ENCODE measurements around the gene IQCH.

The IQCH gene

GRCh38 chr15:67462875-67463274, 208.3 kb downstream of the IQCH start:
- Histone ChIP-seq H3K36me3 (ENCODE audit: insufficient read depth, low read depth, low read length) (no peaks in the 10 kb centered on the region), H3K27me3 (ENCODE audit: insufficient read depth, low read length) (no peaks in the 10 kb centered on the region), H3K27ac (ENCODE audit: low read length) (no peak overlapping the region), H3K9me3 (ENCODE audit: insufficient read depth, low read depth, low read length) (no peaks in the 10 kb centered on the region), H3K9ac (ENCODE audit: low read depth, low read length) (no peak overlapping the region), H3K4me3 (ENCODE audit: low read length) (no peak overlapping the region), H3K4me1 (ENCODE audit: insufficient read depth, low read length) (no peaks in the 10 kb centered on the region)

DNA sequence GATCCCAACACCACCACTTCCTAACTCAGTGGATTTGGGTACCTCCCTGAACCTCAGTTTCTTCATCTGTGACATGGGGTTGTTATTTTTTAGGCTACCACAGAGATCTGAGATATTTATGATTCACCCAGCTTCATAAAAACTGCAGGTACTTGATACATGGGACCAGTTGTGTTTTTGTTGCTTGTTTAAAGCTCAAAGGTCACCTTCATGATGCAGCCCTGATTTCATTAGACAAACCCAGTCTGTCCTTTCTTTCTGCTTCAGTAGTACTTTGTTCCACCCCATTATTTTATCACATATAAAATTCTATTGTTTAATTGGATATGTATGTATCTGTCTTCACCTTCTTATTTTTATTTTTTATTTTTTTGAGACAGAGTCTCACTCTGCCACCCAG, 208.9 kb downstream of the IQCH start:
- H3K4me3 ChIP-seq (ENCODE audit: low read length): no peak overlapping the region
- H3K27me3 ChIP-seq (ENCODE audit: insufficient read depth, low read length): no peaks in the 10 kb centered on the region
- H3K9ac ChIP-seq (ENCODE audit: low read depth, low read length): no peak overlapping the region
- no peaks in the 10 kb centered on the region for H3K36me3 ChIP-seq (ENCODE audit: insufficient read depth, low read depth, low read length)
- no peaks in the 10 kb centered on the region for H3K4me1 ChIP-seq (ENCODE audit: insufficient read depth, low read length)
- H3K27ac ChIP-seq (ENCODE audit: low read length): no peak overlapping the region
- H3K9me3 ChIP-seq (ENCODE audit: insufficient read depth, low read depth, low read length): no peaks in the 10 kb centered on the region

DNA sequence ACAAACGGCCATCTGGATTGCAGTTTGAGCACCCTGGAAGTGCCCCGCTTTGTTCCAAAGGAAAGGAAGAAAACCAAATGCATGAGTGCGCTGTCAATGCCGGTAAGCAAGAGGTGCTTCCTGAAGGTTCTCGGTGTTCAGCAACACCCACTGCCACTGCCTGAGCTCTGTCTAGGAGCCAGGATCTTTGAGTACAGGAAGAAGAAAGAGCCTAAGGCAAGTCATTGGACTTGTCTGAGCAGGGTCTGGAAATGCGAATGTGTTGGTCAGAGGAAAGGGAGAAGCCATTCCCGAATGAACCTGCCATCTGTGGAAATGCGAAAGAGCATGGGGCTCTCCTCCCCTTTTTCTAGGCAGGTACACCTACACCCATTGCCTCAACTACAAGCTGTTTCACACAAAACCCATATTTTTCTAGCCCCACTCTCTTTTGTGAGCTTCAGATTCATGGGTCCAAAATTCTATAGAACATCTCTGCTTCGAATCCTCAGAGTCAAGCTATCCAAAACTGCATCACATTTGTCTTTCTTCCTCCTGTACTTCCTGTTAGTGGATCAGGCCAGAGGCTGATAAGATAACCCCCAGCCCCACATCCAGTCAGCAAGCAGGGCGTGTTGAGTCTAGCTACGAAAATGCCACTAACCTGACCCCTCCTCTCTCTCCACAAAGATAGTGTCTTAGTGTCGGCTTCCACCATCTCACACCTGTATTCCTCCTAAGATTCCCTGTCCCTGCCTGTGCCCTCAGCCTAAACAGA, 210.8 kb downstream of the IQCH start:
- H3K9me3 ChIP-seq (ENCODE audit: insufficient read depth, low read depth, low read length): no peaks in the 10 kb centered on the region
- no peak overlapping the region for H3K9ac ChIP-seq (ENCODE audit: low read depth, low read length)
- H3K36me3 ChIP-seq (ENCODE audit: insufficient read depth, low read depth, low read length): no peaks in the 10 kb centered on the region
- H3K27me3 ChIP-seq (ENCODE audit: insufficient read depth, low read length): no peaks in the 10 kb centered on the region
- H3K27ac ChIP-seq (ENCODE audit: low read length): no peak overlapping the region
- no peak overlapping the region for H3K4me3 ChIP-seq (ENCODE audit: low read length)
- H3K4me1 ChIP-seq (ENCODE audit: insufficient read depth, low read length): no peaks in the 10 kb centered on the region

- Histone ChIP-seq H3K9ac (ENCODE audit: low read depth, low read length) (no peak overlapping the region), H3K9me3 (ENCODE audit: insufficient read depth, low read depth, low read length) (no peaks in the 10 kb centered on the region), H3K27ac (ENCODE audit: low read length) (no peak overlapping the region), H3K27me3 (ENCODE audit: insufficient read depth, low read length) (no peaks in the 10 kb centered on the region), H3K4me3 (ENCODE audit: low read length) (no peak overlapping the region), H3K4me1 (ENCODE audit: insufficient read depth, low read length) (no peaks in the 10 kb centered on the region), H3K36me3 (ENCODE audit: insufficient read depth, low read depth, low read length) (no peaks in the 10 kb centered on the region)
Measured at GRCh38 chr15:67468416-67468815, 213.8 kb downstream of the IQCH start.

- Histone ChIP-seq H3K4me1 (ENCODE audit: insufficient read depth, low read length) (no peaks in the 10 kb centered on the region), H3K36me3 (ENCODE audit: insufficient read depth, low read depth, low read length) (no peaks in the 10 kb centered on the region), H3K9me3 (ENCODE audit: insufficient read depth, low read depth, low read length) (no peaks in the 10 kb centered on the region), H3K27me3 (ENCODE audit: insufficient read depth, low read length) (no peaks in the 10 kb centered on the region), H3K9ac (ENCODE audit: low read depth, low read length) (no peak overlapping the region), H3K4me3 (ENCODE audit: low read length) (no peak overlapping the region), H3K27ac (ENCODE audit: low read length) (no peak overlapping the region)
Measured at GRCh38 chr15:67469680-67470079, 215.1 kb downstream of the IQCH start.

DNA sequence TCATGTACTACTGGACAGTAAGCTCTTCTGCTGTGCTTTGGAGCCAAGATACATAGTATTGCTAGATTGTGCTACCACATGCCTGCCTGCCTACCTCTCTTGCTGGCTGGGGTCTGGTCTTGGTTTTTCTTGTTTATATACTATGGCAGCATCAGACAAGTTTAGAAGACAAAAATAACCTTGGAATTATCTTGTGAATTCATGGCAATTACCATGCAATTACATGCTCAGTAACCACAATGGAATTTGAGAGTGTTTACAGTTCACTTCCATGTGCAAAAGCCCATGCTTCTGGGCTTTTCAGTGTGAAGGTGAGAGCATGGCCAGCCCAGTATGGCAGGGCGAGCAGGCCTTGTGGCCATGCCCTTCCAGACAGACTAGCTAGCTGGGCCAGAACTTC, 218.4 kb downstream of the IQCH start:
- no peak overlapping the region for H3K9ac ChIP-seq (ENCODE audit: low read depth, low read length)
- no peak overlapping the region for H3K4me3 ChIP-seq (ENCODE audit: low read length)
- no peak overlapping the region for H3K27ac ChIP-seq (ENCODE audit: low read length)
- H3K36me3 ChIP-seq (ENCODE audit: insufficient read depth, low read depth, low read length): no peaks in the 10 kb centered on the region
- H3K4me1 ChIP-seq (ENCODE audit: insufficient read depth, low read length): no peaks in the 10 kb centered on the region
- H3K27me3 ChIP-seq (ENCODE audit: insufficient read depth, low read length): no peaks in the 10 kb centered on the region
- no peaks in the 10 kb centered on the region for H3K9me3 ChIP-seq (ENCODE audit: insufficient read depth, low read depth, low read length)

GRCh38 chr15:67474405-67475110, 220.0 kb downstream of the IQCH start:
- H3K36me3 ChIP-seq (ENCODE audit: insufficient read depth, low read depth, low read length): no peaks in the 10 kb centered on the region
- no peak overlapping the region for H3K4me3 ChIP-seq (ENCODE audit: low read length)
- H3K27me3 ChIP-seq (ENCODE audit: insufficient read depth, low read length): no peaks in the 10 kb centered on the region
- H3K9ac ChIP-seq (ENCODE audit: low read depth, low read length): no peak overlapping the region
- H3K4me1 ChIP-seq (ENCODE audit: insufficient read depth, low read length): no peaks in the 10 kb centered on the region
- H3K27ac ChIP-seq (ENCODE audit: low read length): no peak overlapping the region
- no peaks in the 10 kb centered on the region for H3K9me3 ChIP-seq (ENCODE audit: insufficient read depth, low read depth, low read length)

DNA sequence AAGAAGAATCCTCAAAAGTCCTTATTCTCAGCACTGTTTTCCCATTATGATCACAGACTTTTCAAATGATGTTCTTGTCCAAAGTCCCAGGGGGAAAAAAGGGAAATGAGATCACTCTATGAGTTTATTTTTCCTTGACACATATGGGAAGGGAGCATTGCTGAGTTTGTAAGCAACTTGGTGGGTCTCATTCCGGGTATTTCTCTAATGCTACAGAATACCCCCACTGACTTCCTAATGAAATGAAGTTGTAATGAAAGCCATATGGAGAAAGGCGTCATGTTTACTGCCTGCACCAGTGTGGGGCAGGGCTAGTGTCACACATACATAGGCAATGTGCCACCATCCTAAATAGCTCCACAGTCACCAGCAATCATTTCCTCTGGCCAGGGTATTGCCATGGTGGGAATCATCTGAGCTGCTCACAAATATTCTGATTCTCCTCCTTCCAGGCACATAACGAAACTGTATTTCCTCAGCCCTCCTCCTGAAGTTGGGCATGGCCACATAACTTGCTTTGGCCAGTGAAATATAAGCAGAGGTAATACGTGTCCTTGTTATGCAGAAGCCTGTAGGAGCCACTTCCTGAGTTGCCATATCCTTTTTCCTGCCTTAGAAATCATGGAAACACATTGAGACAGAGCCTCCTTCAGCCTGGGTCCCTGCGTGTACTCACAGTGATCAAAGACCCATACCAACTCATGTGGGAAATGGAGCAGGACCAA, 225.4 kb downstream of the IQCH start:
- no peaks in the 10 kb centered on the region for H3K9me3 ChIP-seq (ENCODE audit: insufficient read depth, low read depth, low read length)
- H3K9ac ChIP-seq (ENCODE audit: low read depth, low read length): no peak overlapping the region
- H3K4me1 ChIP-seq (ENCODE audit: insufficient read depth, low read length): no peaks in the 10 kb centered on the region
- H3K36me3 ChIP-seq (ENCODE audit: insufficient read depth, low read depth, low read length): no peaks in the 10 kb centered on the region
- no peak overlapping the region for H3K4me3 ChIP-seq (ENCODE audit: low read length)
- no peak overlapping the region for H3K27ac ChIP-seq (ENCODE audit: low read length)
- H3K27me3 ChIP-seq (ENCODE audit: insufficient read depth, low read length): no peaks in the 10 kb centered on the region

GRCh38 chr15:67480741-67481140, 226.2 kb downstream of the IQCH start:
- no peak overlapping the region for H3K9ac ChIP-seq (ENCODE audit: low read depth, low read length)
- no peaks in the 10 kb centered on the region for H3K9me3 ChIP-seq (ENCODE audit: insufficient read depth, low read depth, low read length)
- H3K27me3 ChIP-seq (ENCODE audit: insufficient read depth, low read length): no peaks in the 10 kb centered on the region
- no peak overlapping the region for H3K4me3 ChIP-seq (ENCODE audit: low read length)
- H3K27ac ChIP-seq (ENCODE audit: low read length): no peak overlapping the region
- H3K36me3 ChIP-seq (ENCODE audit: insufficient read depth, low read depth, low read length): no peaks in the 10 kb centered on the region
- H3K4me1 ChIP-seq (ENCODE audit: insufficient read depth, low read length): no peaks in the 10 kb centered on the region

- no peak overlapping the region for H3K9ac ChIP-seq (ENCODE audit: low read depth, low read length)
- no peak overlapping the region for H3K4me3 ChIP-seq (ENCODE audit: low read length)
- no peak overlapping the region for H3K27ac ChIP-seq (ENCODE audit: low read length)
- no peaks in the 10 kb centered on the region for H3K36me3 ChIP-seq (ENCODE audit: insufficient read depth, low read depth, low read length)
- no peaks in the 10 kb centered on the region for H3K4me1 ChIP-seq (ENCODE audit: insufficient read depth, low read length)
- H3K9me3 ChIP-seq (ENCODE audit: insufficient read depth, low read depth, low read length): no peaks in the 10 kb centered on the region
- H3K27me3 ChIP-seq (ENCODE audit: insufficient read depth, low read length): no peaks in the 10 kb centered on the region
Measured at GRCh38 chr15:67481680-67482079, 227.1 kb downstream of the IQCH start.

- no peak overlapping the region for H3K9ac ChIP-seq (ENCODE audit: low read depth, low read length)
- H3K9me3 ChIP-seq (ENCODE audit: insufficient read depth, low read depth, low read length): no peaks in the 10 kb centered on the region
- H3K4me1 ChIP-seq (ENCODE audit: insufficient read depth, low read length): peaks cover 6% of the 10 kb centered on the region; the same call in 1 of the 2 replicates
- no peaks in the 10 kb centered on the region; the same call in 1 of the 2 replicates for H3K27me3 ChIP-seq (ENCODE audit: insufficient read depth, low read length)
- H3K36me3 ChIP-seq (ENCODE audit: insufficient read depth, low read depth, low read length): no peaks in the 10 kb centered on the region
- H3K27ac ChIP-seq (ENCODE audit: low read length): no peak overlapping the region
- H3K4me3 ChIP-seq (ENCODE audit: low read length): no peak overlapping the region
Measured at GRCh38 chr15:67495585-67495984, 241.0 kb downstream of the IQCH start.
